Immature natural killer cell (primary cell): ENCODE data around the gene COPRS. TPM values are rescaled to one million over a fixed set of nuclear protein-coding genes. Genes with fewer than 3 reads are reported as not detected.
"Not testable (repeated sequence)": the region's sequence is repeated elsewhere in the genome, so short reads cannot be mapped to it uniquely, and the experiment has no call there.

Experiments used
- DNase-seq, 3 donors: peaks; one replicate each; pipeline ENCODE4 v3.0.0; 2022; ENCODE audit warnings: mixed read lengths in 1 of 3
- H3K27ac Mint-ChIP-seq, 6 donors: one replicate each; pipeline ENCODE4 v1.8.0; 2020; ENCODE audit warnings: mixed read lengths in 6 of 6, mild to moderate bottlenecking in 5 of 6, inconsistent platforms in 4 of 6, moderate library complexity in 3 of 6
- H3K27me3 Mint-ChIP-seq, 3 donors: one replicate each; pipeline ENCODE4 v1.8.0; 2020 to 2021; ENCODE audit warnings: low read depth in 3 of 3, mild to moderate bottlenecking in 3 of 3, mixed read lengths in 3 of 3, moderate library complexity in 3 of 3, inconsistent platforms in 1 of 3
- H3K36me3 Mint-ChIP-seq, 3 donors: one replicate each; pipeline ENCODE4 v1.8.0; 2020; ENCODE audit warnings: mixed read lengths in 3 of 3, inconsistent platforms in 2 of 3, mild to moderate bottlenecking in 2 of 3
- H3K4me1 Mint-ChIP-seq, 2 donors: one replicate each; pipeline ENCODE4 v1.8.0; 2020; ENCODE audit warnings: inconsistent platforms in 2 of 2, mild to moderate bottlenecking in 2 of 2, mixed read lengths in 2 of 2, moderate library complexity in 1 of 2
- H3K4me3 Mint-ChIP-seq, 5 donors: one replicate each; pipeline ENCODE4 v1.8.0; 2020; ENCODE audit warnings: mild to moderate bottlenecking in 5 of 5, mixed read lengths in 5 of 5, inconsistent platforms in 3 of 5, moderate library complexity in 3 of 5
- H3K9me3 Mint-ChIP-seq, 6 donors: one replicate each; pipeline ENCODE4 v1.8.0; 2020; ENCODE audit warnings: mild to moderate bottlenecking in 6 of 6, mixed read lengths in 6 of 6, inconsistent platforms in 4 of 6, moderate library complexity in 3 of 6
- polyA plus RNA-seq, 3 donors: library from polyadenylated mRNA; unstranded; fragments of 300-500 nt; fragmentation: Illumina TruSeq; gene quantifications; one replicate each; pipeline ENCODE4 v1.2.3, GENCODE V29; 2021

Gene COPRS
- polyA plus RNA-seq, 3 donors from 2014 or later: 10.4 to 23.8 (median 19.6) TPM

- no peak for DNase-seq
- H3K4me3 Mint-ChIP-seq: no peak overlapping the region
- H3K9me3 Mint-ChIP-seq: no peaks in the 10 kb centered on the region
- peaks cover 2 to 6% of the 10 kb centered on the region in 2 donors for H3K4me1 Mint-ChIP-seq
- peaks cover 2 to 3% (median 2%) of the 10 kb centered on the region in 3 donors for H3K27me3 Mint-ChIP-seq
- peaks cover 0 to 4% (median 0%) of the 10 kb centered on the region in 3 donors for H3K36me3 Mint-ChIP-seq
- H3K27ac Mint-ChIP-seq: no peak overlapping the region
Observed at GRCh38 chr17:31835984-31836383, 23.1 kb downstream of the COPRS start.

DNA sequence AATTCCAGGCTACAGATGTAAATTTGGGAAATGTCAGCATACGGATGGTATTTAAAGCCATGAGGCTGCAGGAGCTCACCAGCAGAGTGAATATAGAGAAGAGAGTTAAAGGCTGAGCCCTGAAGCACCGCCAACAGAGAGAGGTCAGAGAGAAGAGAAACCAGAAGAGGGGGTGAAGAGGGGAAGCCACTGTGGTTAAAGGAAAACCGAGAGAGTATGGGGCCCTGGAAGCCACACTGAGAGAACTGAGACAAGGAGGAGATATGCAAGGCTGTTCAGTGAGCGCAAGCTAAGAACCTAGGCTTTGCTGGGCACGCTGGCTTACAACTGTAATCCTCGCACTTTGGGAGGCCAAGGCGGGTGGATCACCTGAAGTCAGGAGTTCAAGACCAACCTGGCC is 24.6 kb downstream of the COPRS start:
- Mint-ChIP-seq H3K27me3 (peaks cover 0 to 3% (median 2%) of the 10 kb centered on the region in 3 donors), H3K4me3 (no peak overlapping the region), H3K27ac (peak overlapping the region in 1 of 6 donors; percentile 1), H3K9me3 (no peaks in the 10 kb centered on the region), H3K4me1 (peaks cover 2 to 6% of the 10 kb centered on the region in 2 donors), H3K36me3 (peaks cover 0 to 4% (median 0%) of the 10 kb centered on the region in 3 donors)
- no peak for DNase-seq

- Mint-ChIP-seq H3K27ac (no peak overlapping the region), H3K9me3 (no peaks in the 10 kb centered on the region), H3K4me1 (peaks cover 2 to 6% of the 10 kb centered on the region in 2 donors), H3K4me3 (no peak overlapping the region), H3K27me3 (peaks cover 0 to 5% (median 5%) of the 10 kb centered on the region in 3 donors), H3K36me3 (peaks cover 0 to 4% (median 0%) of the 10 kb centered on the region in 3 donors)
- no peak for DNase-seq
Observed at GRCh38 chr17:31832746-31833145, 26.3 kb downstream of the COPRS start.

DNA sequence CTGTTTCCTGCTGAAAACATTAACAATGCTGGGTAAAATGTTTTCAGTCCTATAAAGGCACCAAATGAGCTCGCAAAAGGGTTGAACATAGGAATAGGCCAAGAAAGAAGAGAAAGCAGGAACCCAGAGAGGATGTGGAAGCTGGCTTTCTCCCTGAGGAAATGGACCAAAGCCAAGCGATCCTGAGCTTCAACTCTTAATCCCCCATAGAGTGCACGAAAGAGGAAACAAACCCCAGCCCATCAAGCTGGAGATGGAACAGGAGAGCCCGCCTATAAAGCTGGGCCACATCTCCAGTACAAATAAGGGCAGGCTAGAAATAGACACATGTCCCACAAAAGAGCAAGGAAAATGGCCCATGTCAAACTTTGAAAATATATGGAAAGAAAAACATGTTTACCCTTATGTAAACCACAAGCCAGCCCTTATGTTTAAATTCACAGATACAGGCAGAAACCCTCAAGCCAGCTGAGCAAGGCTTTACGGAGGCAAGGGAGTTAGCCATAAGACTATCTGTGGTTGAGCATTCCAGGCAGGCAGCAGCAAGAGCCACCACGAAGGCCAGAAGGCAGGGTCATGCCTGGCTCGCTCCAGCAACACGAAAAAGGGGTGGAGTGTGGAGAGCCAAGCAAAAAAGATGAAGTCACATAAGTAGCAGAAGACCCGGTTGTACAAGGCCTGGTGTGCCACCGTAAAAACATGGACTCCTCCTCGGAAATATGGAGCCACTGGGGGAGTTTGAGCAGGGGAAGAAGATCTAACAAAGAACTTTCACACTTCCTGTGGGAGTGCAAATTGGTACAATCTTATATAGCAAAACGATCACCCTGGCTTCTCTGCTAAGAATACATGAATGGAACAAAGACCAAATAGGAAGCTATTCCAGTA is 27.8 kb downstream of the COPRS start:
- Mint-ChIP-seq H3K36me3 (peaks cover 0 to 4% (median 0%) of the 10 kb centered on the region in 3 donors), H3K4me3 (no peak overlapping the region), H3K9me3 (no peaks in the 10 kb centered on the region), H3K27ac (no peak overlapping the region), H3K4me1 (peaks cover 2 to 6% of the 10 kb centered on the region in 2 donors), H3K27me3 (peaks cover 0 to 8% (median 5%) of the 10 kb centered on the region in 3 donors)
- no peak for DNase-seq

GRCh38 chr17:31829649-31830048 is 29.4 kb downstream of the COPRS start:
- peaks cover 0 to 8% (median 5%) of the 10 kb centered on the region in 3 donors for H3K27me3 Mint-ChIP-seq
- no peak for DNase-seq
- no peak overlapping the region for H3K4me3 Mint-ChIP-seq
- H3K36me3 Mint-ChIP-seq: peaks cover 0 to 4% (median 0%) of the 10 kb centered on the region in 3 donors
- peaks cover 2 to 6% of the 10 kb centered on the region in 2 donors for H3K4me1 Mint-ChIP-seq
- H3K9me3 Mint-ChIP-seq: no peaks in the 10 kb centered on the region
- no peak overlapping the region for H3K27ac Mint-ChIP-seq

- H3K4me1 Mint-ChIP-seq, DNase-seq, H3K36me3 Mint-ChIP-seq, H3K4me3 Mint-ChIP-seq, H3K27me3 Mint-ChIP-seq, H3K27ac Mint-ChIP-seq, H3K9me3 Mint-ChIP-seq: not testable (repeated sequence)
Observed at GRCh38 chr17:31828955-31829354, 30.1 kb downstream of the COPRS start.

DNA sequence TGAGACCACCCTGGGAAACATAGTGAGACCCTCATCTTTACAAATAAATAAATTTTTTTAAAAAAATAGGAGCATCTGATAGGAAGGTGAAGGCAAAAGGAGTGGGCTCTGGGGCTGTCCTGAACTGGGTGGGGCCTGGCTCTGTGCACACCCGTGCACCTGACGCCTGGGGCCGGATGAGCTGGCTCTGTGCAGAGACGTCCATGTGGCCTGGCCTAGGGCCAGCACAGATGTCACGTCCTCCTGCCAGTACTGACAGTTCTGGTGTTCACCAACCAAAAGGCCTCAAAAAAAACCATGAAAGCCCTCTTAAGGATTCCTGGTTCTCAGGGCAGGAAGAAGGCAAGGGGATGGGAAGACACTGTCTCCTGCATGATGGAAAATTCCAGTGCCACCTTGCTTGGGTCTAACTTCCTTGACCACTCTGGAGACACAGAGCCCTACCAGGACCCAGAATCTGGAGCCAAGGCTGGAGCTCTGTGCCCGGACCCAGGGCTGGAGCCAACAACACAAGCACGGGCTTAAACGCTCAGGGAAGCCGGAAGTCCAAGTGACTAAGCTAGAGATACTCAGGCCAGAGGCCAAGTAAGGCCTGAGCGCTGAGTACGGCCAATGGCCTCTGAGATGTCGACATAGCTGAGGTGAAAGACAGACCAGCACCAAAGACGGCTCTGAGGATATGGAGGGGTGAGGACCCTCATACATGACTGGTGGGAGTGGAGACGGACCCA is 32.9 kb downstream of the COPRS start:
- no peak overlapping the region for H3K4me3 Mint-ChIP-seq
- no peak overlapping the region for H3K27ac Mint-ChIP-seq
- no peaks in the 10 kb centered on the region for H3K36me3 Mint-ChIP-seq
- no peaks in the 10 kb centered on the region for H3K4me1 Mint-ChIP-seq
- H3K27me3 Mint-ChIP-seq: peaks cover 0 to 8% (median 5%) of the 10 kb centered on the region in 3 donors
- DNase-seq: no peak
- H3K9me3 Mint-ChIP-seq: no peaks in the 10 kb centered on the region

DNA sequence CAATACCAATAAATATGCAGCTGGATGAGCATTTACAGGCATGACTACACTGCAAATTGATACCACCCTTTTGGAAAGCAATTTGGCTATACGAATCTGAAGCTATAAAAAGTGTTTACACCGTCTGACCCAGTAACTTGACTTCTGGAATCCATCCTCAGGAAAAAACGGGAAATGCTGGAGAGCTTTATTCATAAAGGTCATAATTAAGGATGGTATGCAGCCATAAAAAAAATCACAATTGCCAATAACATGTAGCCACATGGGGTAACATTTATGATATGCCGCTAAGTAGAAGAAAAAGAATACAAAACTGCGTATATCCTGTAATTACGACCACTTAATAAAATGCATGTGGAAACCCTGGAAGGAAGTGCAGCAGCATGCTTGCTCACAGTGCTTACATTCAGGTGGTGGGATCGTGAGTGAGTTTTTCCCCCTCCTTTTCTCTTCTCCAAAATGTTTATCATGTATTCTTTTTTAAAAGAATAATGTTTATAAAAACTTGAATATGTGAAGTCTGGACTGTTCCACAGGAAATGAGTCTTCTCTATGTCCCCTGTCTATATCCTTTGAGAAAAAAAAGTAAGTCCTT is 34.2 kb downstream of the COPRS start:
- Mint-ChIP-seq H3K4me1 (no peaks in the 10 kb centered on the region), H3K27ac (no peak overlapping the region), H3K36me3 (no peaks in the 10 kb centered on the region), H3K9me3 (no peaks in the 10 kb centered on the region), H3K27me3 (peaks cover 1 to 8% (median 5%) of the 10 kb centered on the region in 3 donors), H3K4me3 (no peak overlapping the region)
- DNase-seq: no peak

DNA sequence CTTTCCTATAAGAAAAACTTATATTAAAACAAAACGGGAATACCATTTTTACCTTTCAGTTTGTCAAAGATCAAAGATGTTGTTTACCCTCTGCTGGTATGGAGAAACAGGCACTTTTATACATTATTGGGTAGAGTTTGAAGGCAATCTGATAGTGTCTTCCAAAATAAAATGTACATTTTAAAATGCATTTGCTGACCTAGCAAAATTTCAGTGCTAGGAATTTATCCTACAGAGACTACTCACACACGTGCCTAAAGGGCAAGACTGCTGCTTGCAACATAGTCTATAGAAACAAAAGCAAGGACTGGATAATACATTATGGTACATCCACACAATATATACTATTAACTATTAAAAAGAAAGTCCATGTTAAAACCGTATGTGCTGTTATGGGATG is 36.0 kb downstream of the COPRS start:
- no peak for DNase-seq
- no peaks in the 10 kb centered on the region for H3K4me1 Mint-ChIP-seq

DNA sequence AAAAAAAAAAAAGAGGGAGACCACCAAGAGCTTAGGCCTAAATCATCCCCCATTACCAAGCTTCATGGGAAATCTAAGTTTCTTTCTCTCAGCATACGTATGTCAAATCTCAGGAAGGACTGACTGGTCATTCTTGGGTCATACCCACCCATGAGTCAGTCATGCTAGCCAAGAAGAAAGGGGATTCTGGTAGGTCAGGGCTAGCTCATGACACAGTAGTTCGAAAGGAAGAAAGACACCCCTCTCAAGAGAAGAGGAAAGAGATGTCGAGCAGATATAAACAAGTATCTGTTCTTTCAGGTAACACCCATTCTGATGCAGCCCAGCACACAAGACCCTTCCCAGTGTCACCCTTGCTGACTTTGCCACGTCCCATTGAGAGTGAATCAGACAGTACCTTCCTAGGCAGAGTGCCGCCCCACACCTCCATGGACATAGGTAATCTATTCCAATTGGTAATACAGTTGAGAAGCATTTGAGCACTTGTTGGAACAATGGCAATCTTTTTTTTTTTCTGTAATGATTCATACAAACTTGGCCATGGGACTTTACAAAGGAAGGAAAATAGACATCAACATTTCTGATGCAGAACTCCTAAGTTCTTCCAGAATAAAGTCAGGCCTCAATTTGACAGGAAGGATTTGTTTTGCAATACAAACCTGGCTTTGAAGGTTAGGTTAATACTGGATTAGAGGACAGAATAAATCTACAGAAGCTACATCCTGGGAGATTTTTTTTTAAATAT is 38.2 kb downstream of the COPRS start:
- Mint-ChIP-seq H3K9me3 (no peaks in the 10 kb centered on the region), H3K4me1 (no peaks in the 10 kb centered on the region), H3K4me3 (no peak overlapping the region), H3K36me3 (no peaks in the 10 kb centered on the region), H3K27ac (no peak overlapping the region), H3K27me3 (peaks cover 1 to 4% (median 3%) of the 10 kb centered on the region in 3 donors)
- DNase-seq: no peak

More for the DNA sequence above, 36.0 kb downstream of the COPRS start:
- H3K4me3 Mint-ChIP-seq: no peak overlapping the region
- H3K27me3 Mint-ChIP-seq: peaks cover 1 to 5% (median 4%) of the 10 kb centered on the region in 3 donors
- no peaks in the 10 kb centered on the region for H3K9me3 Mint-ChIP-seq
- H3K36me3 Mint-ChIP-seq: no peaks in the 10 kb centered on the region
- no peak overlapping the region for H3K27ac Mint-ChIP-seq

DNA sequence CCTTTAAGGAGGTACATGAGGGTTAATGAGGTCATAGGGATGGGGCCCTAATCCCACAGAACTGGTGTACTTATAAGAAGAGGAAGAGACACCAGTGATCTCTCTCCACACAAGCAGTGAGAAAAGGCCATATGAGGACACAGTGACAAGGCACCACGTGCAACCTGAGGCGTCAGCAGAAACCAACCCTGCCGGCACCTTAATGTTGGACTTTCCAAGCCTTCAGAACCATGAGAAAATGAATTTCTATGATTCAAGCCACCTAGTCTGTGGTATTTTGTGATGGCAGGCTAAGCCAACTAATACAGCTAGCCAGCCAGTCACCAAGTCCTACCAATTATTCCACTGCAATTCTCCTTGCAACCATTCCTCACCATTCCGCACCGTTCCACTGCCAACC is 39.5 kb downstream of the COPRS start:
- Mint-ChIP-seq H3K27ac (no peak overlapping the region), H3K9me3 (no peaks in the 10 kb centered on the region), H3K36me3 (no peaks in the 10 kb centered on the region), H3K27me3 (peaks cover 1 to 4% (median 3%) of the 10 kb centered on the region in 3 donors), H3K4me1 (no peaks in the 10 kb centered on the region), H3K4me3 (no peak overlapping the region)
- no peak for DNase-seq

GRCh38 chr17:31818863-31819262 is 40.2 kb downstream of the COPRS start:
- H3K27ac Mint-ChIP-seq, H3K9me3 Mint-ChIP-seq, DNase-seq, H3K4me3 Mint-ChIP-seq, H3K36me3 Mint-ChIP-seq, H3K4me1 Mint-ChIP-seq, H3K27me3 Mint-ChIP-seq: not testable (repeated sequence)

DNA sequence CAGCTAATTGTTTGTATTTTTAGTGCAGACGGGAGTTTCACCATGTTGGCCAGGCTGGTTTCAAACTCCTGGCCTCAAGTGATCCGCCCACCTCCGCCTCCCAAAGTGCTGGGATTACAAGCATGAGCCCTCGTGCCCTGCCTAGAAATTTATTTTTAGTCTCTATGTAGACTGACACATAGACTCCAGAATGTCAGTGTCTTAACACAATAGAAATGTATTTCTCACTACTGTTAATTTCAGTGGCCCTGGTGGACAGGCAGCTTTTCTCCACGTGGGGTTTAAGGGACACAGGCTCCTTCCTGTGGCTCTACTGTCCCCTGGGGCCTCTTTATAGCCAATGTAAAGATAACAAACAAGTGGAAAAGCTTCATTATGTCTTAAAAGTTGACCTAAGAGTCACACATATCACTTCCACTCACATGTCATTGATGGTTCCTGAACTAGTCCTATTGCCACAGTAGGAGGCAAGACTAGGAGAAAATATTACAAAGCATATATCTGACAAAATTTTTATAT is 43.8 kb downstream of the COPRS start:
- Mint-ChIP-seq H3K9me3 (no peaks in the 10 kb centered on the region), H3K27ac (no peak overlapping the region), H3K27me3 (peaks cover 2 to 11% (median 2%) of the 10 kb centered on the region in 3 donors), H3K4me1 (no peaks in the 10 kb centered on the region), H3K36me3 (no peaks in the 10 kb centered on the region), H3K4me3 (no peak overlapping the region)
- DNase-seq: no peak
